ENCODE data around the gene KIAA0930.
"Not testable (repeated sequence)": the region's sequence is repeated elsewhere in the genome, so short reads cannot be mapped to it uniquely, and the experiment has no call there.

The KIAA0930 gene

GRCh38 chr22:45261407-45262088, 20.9 kb upstream of the KIAA0930 start:
- Histone ChIP-seq H2AFZ (ENCODE audit: low read depth, low read length, severe bottlenecking) (no peak overlapping the region), H3K4me2 (ENCODE audit: low read depth, low read length, poor library complexity, severe bottlenecking) (no peak overlapping the region), H3K79me2 (ENCODE audit: insufficient read depth, low read length) (no peaks in the 10 kb centered on the region), H3F3A (ENCODE audit: insufficient read depth) (no peaks in the 10 kb centered on the region), H3K27ac (ENCODE audit: low read depth, low read length) (no peak overlapping the region), H3K9ac (ENCODE audit: low read length) (no peak overlapping the region), H4K20me1 (ENCODE audit: low read depth, low read length) (no peaks in the 10 kb centered on the region), H3K9me3 (ENCODE audit: insufficient read depth, low read length) (no peaks in the 10 kb centered on the region), H3K9me2 (replicated peaks; ENCODE audit: insufficient read depth, low read length) (no peaks in the 10 kb centered on the region), H3K36me3 (ENCODE audit: low read length) (no peaks in the 10 kb centered on the region), H3K4me3 (ENCODE audit: insufficient read depth, low read length, poor library complexity, severe bottlenecking) (no peak overlapping the region), H3K27me3 (ENCODE audit: low read length) (no peaks in the 10 kb centered on the region)
- TF ChIP-seq EZH2phosphoT487 (conservative IDR thresholded peaks at IDR 0.05; ENCODE audit: low read length): no peak
- TF ChIP-seq CTCF (IDR thresholded peaks at IDR 0.05; ENCODE audit: insufficient read depth, low read length, poor library complexity, severe bottlenecking): no peak

- H2AFZ ChIP-seq (ENCODE audit: low read depth, low read length, severe bottlenecking); H3K36me3 ChIP-seq (ENCODE audit: low read length); H3K9me2 ChIP-seq (replicated peaks; ENCODE audit: insufficient read depth, low read length); H3K79me2 ChIP-seq (ENCODE audit: insufficient read depth, low read length); H3K9me3 ChIP-seq (ENCODE audit: insufficient read depth, low read length); H3K4me3 ChIP-seq (ENCODE audit: insufficient read depth, low read length, poor library complexity, severe bottlenecking); H3K27ac ChIP-seq (ENCODE audit: low read depth, low read length); H3F3A ChIP-seq (ENCODE audit: insufficient read depth); H3K4me2 ChIP-seq (ENCODE audit: low read depth, low read length, poor library complexity, severe bottlenecking); H3K9ac ChIP-seq (ENCODE audit: low read length); H4K20me1 ChIP-seq (ENCODE audit: low read depth, low read length); H3K27me3 ChIP-seq (ENCODE audit: low read length): not testable (repeated sequence)
These were observed 19.7 kb upstream of the KIAA0930 start for GRCh38 chr22:45260395-45260759.

DNA sequence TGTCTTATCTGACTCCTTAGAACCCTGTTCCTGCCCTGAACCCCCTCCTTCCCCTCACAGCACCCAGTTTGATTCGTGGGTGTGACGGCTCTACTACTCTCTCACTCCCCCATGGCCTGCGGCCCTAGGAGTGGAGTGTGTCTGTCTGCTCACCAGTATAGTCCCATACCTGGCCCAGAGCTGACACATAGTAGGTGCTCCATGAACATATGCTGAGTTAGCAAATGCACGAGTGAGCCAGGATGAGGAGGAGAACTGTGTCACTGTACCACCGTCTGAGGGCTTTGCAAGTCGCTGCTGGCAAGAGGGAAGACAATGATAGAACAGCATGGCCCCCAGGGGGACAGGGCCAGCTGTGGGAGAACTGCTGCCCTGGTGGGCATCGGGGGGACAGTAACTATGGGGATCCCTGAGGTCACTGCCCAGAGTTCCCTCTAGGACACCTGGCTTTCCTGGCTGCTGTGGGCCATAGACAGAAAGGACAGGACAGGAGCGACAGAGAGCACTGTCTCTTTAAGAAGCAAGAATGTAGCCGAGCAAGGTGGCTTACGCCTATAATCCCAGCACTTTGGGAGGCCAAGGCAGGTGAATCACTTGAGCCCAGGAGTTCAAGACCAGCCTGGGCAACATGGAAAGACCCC, 19.2 kb upstream of the KIAA0930 start:
- no peaks in the 10 kb centered on the region for H3K79me2 ChIP-seq (ENCODE audit: insufficient read depth, low read length)
- no peak overlapping the region for H3K4me3 ChIP-seq (ENCODE audit: insufficient read depth, low read length, poor library complexity, severe bottlenecking)
- no peak overlapping the region for H3K27ac ChIP-seq (ENCODE audit: low read depth, low read length)
- no peak overlapping the region for H3K4me2 ChIP-seq (ENCODE audit: low read depth, low read length, poor library complexity, severe bottlenecking)
- H3F3A ChIP-seq (ENCODE audit: insufficient read depth): no peaks in the 10 kb centered on the region
- H3K9ac ChIP-seq (ENCODE audit: low read length): no peak overlapping the region
- H3K9me3 ChIP-seq (ENCODE audit: insufficient read depth, low read length): no peaks in the 10 kb centered on the region
- no peaks in the 10 kb centered on the region for H3K27me3 ChIP-seq (ENCODE audit: low read length)
- H4K20me1 ChIP-seq (ENCODE audit: low read depth, low read length): no peaks in the 10 kb centered on the region
- no peaks in the 10 kb centered on the region for H3K9me2 ChIP-seq (replicated peaks; ENCODE audit: insufficient read depth, low read length)
- H2AFZ ChIP-seq (ENCODE audit: low read depth, low read length, severe bottlenecking): no peak overlapping the region
- no peaks in the 10 kb centered on the region for H3K36me3 ChIP-seq (ENCODE audit: low read length)
- TF ChIP-seq EZH2phosphoT487 (conservative IDR thresholded peaks at IDR 0.05; ENCODE audit: low read length) (no peak), CTCF (IDR thresholded peaks at IDR 0.05; ENCODE audit: insufficient read depth, low read length, poor library complexity, severe bottlenecking) (no peak)

GRCh38 chr22:45257941-45258340, 17.2 kb upstream of the KIAA0930 start:
- not testable (repeated sequence) for H3K27ac ChIP-seq (ENCODE audit: low read depth, low read length); H3K9ac ChIP-seq (ENCODE audit: low read length); H4K20me1 ChIP-seq (ENCODE audit: low read depth, low read length); H2AFZ ChIP-seq (ENCODE audit: low read depth, low read length, severe bottlenecking); H3K4me3 ChIP-seq (ENCODE audit: insufficient read depth, low read length, poor library complexity, severe bottlenecking); H3K9me3 ChIP-seq (ENCODE audit: insufficient read depth, low read length); H3K36me3 ChIP-seq (ENCODE audit: low read length); H3K9me2 ChIP-seq (replicated peaks; ENCODE audit: insufficient read depth, low read length); H3K4me2 ChIP-seq (ENCODE audit: low read depth, low read length, poor library complexity, severe bottlenecking); H3F3A ChIP-seq (ENCODE audit: insufficient read depth); H3K27me3 ChIP-seq (ENCODE audit: low read length); H3K79me2 ChIP-seq (ENCODE audit: insufficient read depth, low read length)
